ENCODE results near the gene KIRREL2.
"Not testable (repeated sequence)": the region's sequence is repeated elsewhere in the genome, so short reads cannot be mapped to it uniquely, and the experiment has no call there.

Gene KIRREL2

DNA sequence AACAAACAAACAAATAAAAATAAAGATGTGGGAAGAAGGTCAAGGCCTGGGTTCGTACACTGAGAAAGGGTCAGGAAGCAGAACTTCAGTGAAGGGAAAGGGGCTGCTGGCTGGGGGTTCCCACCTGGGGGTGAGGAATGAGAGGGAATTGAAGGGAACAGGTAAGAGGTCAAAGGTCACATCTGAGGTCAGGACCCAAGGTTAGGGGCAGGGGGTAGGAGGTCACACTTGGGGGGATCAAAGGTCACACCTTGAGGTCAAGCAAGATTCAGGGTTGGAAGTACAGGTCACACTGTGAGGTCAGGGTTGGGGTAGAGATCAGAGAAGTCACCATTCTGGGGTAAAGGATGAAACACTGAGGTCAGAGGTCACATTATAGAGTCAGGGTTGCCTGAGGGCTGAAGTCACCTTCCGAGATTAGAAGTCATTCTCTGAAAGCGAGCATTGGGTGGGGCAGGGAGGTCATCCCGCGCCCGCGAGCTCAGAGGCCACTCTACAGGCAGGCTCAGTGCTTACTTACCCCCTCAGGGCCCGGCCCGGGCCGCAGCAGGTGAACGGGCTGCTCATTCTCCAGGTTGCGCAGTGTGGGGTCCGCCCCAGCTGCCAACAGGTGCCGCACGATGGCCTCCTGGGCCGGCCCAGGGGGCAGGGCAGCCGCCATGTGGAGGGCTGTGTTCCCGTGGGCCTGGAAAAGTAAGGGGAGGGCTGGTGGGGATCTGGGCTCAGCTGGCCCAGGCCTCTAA is 32.8 kb downstream of the KIRREL2 start:
- Mint-ChIP-seq H3K4me1 (ENCODE audit: low read depth) (no peaks in the 10 kb centered on the region), H3K27ac (peak overlapping the region; percentile 8), H3K27me3 (ENCODE audit: low read depth) (no peaks in the 10 kb centered on the region), H3K36me3 (ENCODE audit: low read depth) (peaks cover 57% of the 10 kb centered on the region), H3K4me3 (no peak overlapping the region), H3K9me3 (no peaks in the 10 kb centered on the region)
- DNase-seq (ENCODE audit: low spot score), result no peak

DNA sequence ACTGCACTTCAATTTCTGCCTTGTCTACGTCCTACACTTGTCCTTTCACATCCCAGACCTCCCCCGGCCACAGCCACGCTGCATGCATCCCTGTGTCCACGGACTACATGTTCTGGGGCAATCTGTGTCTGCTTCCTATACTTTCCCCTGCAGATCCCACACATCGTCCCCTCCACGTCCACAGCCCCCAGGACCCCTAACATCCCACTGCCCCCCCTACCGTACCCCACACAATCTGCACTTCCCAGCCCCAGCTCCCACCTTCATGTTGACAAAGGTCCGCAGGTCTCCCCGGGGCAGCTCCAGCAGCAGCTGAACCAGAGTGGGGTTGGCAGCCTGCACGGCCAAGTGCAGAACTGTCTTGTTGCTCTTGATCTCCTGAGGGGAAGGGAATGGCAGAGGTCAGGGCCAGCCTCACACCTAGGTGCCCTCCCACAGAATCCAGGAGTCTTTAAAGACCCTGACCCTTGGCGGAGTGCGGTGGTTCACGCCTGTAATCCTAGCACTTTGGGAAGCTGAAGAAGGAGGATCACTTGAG is 33.5 kb downstream of the KIRREL2 start:
- H3K4me1 Mint-ChIP-seq (ENCODE audit: low read depth), result no peaks in the 10 kb centered on the region
- DNase-seq (ENCODE audit: low spot score), result no peak
- H3K36me3 Mint-ChIP-seq (ENCODE audit: low read depth), result peaks cover 59% of the 10 kb centered on the region
- no peaks in the 10 kb centered on the region for H3K27me3 Mint-ChIP-seq (ENCODE audit: low read depth)
- no peaks in the 10 kb centered on the region for H3K9me3 Mint-ChIP-seq
- H3K4me3 Mint-ChIP-seq, result no peak overlapping the region
- no peak overlapping the region for H3K27ac Mint-ChIP-seq

DNA sequence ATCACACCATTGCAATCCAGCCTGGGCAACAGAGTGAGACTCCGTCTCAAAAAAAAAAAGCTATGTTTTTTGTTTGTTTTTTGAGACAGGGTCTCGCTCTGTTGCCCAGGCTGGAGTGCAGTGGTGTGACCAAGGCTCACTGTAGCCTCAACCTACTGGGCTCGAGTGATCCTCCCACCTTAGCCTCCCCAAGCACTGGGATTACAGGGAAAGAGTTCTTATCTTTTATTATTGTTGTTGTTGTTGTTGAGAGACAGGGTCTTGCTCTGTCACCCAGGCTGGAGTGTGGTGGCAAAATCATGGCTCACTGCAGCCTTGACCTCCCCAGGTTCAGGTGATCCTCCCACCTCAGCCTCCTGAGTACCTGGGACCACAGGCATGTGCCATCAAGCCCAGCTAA is 35.1 kb downstream of the KIRREL2 start:
- not testable (repeated sequence) for DNase-seq (ENCODE audit: low spot score); H3K27me3 Mint-ChIP-seq (ENCODE audit: low read depth); H3K4me3 Mint-ChIP-seq; H3K4me1 Mint-ChIP-seq (ENCODE audit: low read depth); H3K27ac Mint-ChIP-seq; H3K9me3 Mint-ChIP-seq
- peaks cover 59% of the 10 kb centered on the region for H3K36me3 Mint-ChIP-seq (ENCODE audit: low read depth)

GRCh38 chr19:35894342-35894741 is 37.6 kb downstream of the KIRREL2 start:
- Mint-ChIP-seq H3K4me3 (no peak overlapping the region), H3K36me3 (ENCODE audit: low read depth) (peaks cover 58% of the 10 kb centered on the region), H3K4me1 (ENCODE audit: low read depth) (peaks cover 9% of the 10 kb centered on the region), H3K27me3 (ENCODE audit: low read depth) (no peaks in the 10 kb centered on the region), H3K9me3 (no peaks in the 10 kb centered on the region), H3K27ac (no peak overlapping the region)
- no peak for DNase-seq (ENCODE audit: low spot score)

- no peaks in the 10 kb centered on the region for H3K27me3 Mint-ChIP-seq (ENCODE audit: low read depth)
- H3K4me1 Mint-ChIP-seq (ENCODE audit: low read depth), result peaks cover 9% of the 10 kb centered on the region
- no peak for DNase-seq (ENCODE audit: low spot score)
- H3K4me3 Mint-ChIP-seq, result peak overlapping the region; percentile 2
- H3K36me3 Mint-ChIP-seq (ENCODE audit: low read depth), result peaks cover 45% of the 10 kb centered on the region
- no peaks in the 10 kb centered on the region for H3K9me3 Mint-ChIP-seq
- peak overlapping the region; percentile 3 for H3K27ac Mint-ChIP-seq
Measured at GRCh38 chr19:35895911-35896642, 39.4 kb downstream of the KIRREL2 start.

DNA sequence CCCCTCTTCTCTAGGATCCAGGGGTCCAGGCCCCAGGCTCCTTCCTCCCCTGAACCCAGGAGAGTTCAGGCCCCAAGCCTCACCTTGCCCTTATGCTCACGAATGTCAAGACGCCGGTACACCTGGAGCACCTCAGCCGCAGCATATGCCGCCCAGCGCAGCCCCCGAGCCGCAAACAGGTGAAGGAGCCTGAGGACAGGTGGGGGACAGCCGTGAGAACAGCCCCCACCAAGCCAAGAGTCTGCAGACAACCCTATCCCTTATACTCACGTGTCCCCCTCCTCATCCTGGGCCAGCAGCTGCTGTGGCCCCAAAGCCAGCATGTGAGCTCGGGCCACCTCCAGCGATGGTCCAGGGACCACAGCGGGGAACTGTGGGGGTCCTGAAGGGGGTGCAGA is 39.9 kb downstream of the KIRREL2 start:
- H3K27me3 Mint-ChIP-seq (ENCODE audit: low read depth), result no peaks in the 10 kb centered on the region
- H3K36me3 Mint-ChIP-seq (ENCODE audit: low read depth), result peaks cover 41% of the 10 kb centered on the region
- H3K9me3 Mint-ChIP-seq, result no peaks in the 10 kb centered on the region
- no peak overlapping the region for H3K27ac Mint-ChIP-seq
- no peak for DNase-seq (ENCODE audit: low spot score)
- no peak overlapping the region for H3K4me3 Mint-ChIP-seq
- peaks cover 10% of the 10 kb centered on the region for H3K4me1 Mint-ChIP-seq (ENCODE audit: low read depth)

- Mint-ChIP-seq H3K4me3 (peak overlapping the region; percentile 89), H3K27me3 (ENCODE audit: low read depth) (no peaks in the 10 kb centered on the region), H3K27ac (peak overlapping the region; percentile 74), H3K9me3 (no peaks in the 10 kb centered on the region), H3K4me1 (ENCODE audit: low read depth) (peaks cover 18% of the 10 kb centered on the region), H3K36me3 (ENCODE audit: low read depth) (peaks cover 36% of the 10 kb centered on the region)
- DNase-seq (ENCODE audit: low spot score), result no peak
Measured at GRCh38 chr19:35897706-35898451, 41.2 kb downstream of the KIRREL2 start.

- Mint-ChIP-seq H3K36me3 (ENCODE audit: low read depth) (peaks cover 35% of the 10 kb centered on the region), H3K4me1 (ENCODE audit: low read depth) (peaks cover 24% of the 10 kb centered on the region), H3K9me3 (no peaks in the 10 kb centered on the region), H3K27ac (peak overlapping the region; percentile 99), H3K4me3 (peak overlapping the region; percentile 89), H3K27me3 (ENCODE audit: low read depth) (no peaks in the 10 kb centered on the region)
- DNase-seq (ENCODE audit: low spot score), result no peak
Measured at GRCh38 chr19:35898499-35898809, 41.7 kb downstream of the KIRREL2 start.

GRCh38 chr19:35899547-35900214 is 43.0 kb downstream of the KIRREL2 start:
- H3K27ac Mint-ChIP-seq, result peak overlapping the region; percentile 99
- no peaks in the 10 kb centered on the region for H3K27me3 Mint-ChIP-seq (ENCODE audit: low read depth)
- peaks cover 37% of the 10 kb centered on the region for H3K36me3 Mint-ChIP-seq (ENCODE audit: low read depth)
- H3K4me1 Mint-ChIP-seq (ENCODE audit: low read depth), result peaks cover 34% of the 10 kb centered on the region
- peak overlapping the region; percentile 89 for H3K4me3 Mint-ChIP-seq
- peak; percentile 86 for DNase-seq (ENCODE audit: low spot score)
- no peaks in the 10 kb centered on the region for H3K9me3 Mint-ChIP-seq

GRCh38 chr19:35901055-35901644 is 44.4 kb downstream of the KIRREL2 start:
- no peaks in the 10 kb centered on the region for H3K27me3 Mint-ChIP-seq (ENCODE audit: low read depth)
- no peak for DNase-seq (ENCODE audit: low spot score)
- H3K36me3 Mint-ChIP-seq (ENCODE audit: low read depth), result peaks cover 28% of the 10 kb centered on the region
- peaks cover 40% of the 10 kb centered on the region for H3K4me1 Mint-ChIP-seq (ENCODE audit: low read depth)
- peak overlapping the region; percentile 89 for H3K4me3 Mint-ChIP-seq
- H3K9me3 Mint-ChIP-seq, result no peaks in the 10 kb centered on the region
- peak overlapping the region; percentile 96 for H3K27ac Mint-ChIP-seq

GRCh38 chr19:35901854-35902661 is 45.3 kb downstream of the KIRREL2 start, which contains the start of gene HCST:
TSS of gene HCST (plus strand) at chr19:35902529. CDS start at chr19:35902594, 65 bp downstream.
- H3K9me3 Mint-ChIP-seq, result no peaks in the 10 kb centered on the region
- peak within 1 kb of the TSS; percentile 89 for H3K4me3 Mint-ChIP-seq
- no peaks in the 10 kb centered on the region for H3K27me3 Mint-ChIP-seq (ENCODE audit: low read depth)
- H3K4me1 Mint-ChIP-seq (ENCODE audit: low read depth), result peaks cover 40% of the 10 kb centered on the region
- H3K36me3 Mint-ChIP-seq (ENCODE audit: low read depth), result peaks cover 24% of the 10 kb centered on the region
- DNase-seq (ENCODE audit: low spot score), result peak; percentile 47
- peak within 1 kb of the TSS; percentile 96 for H3K27ac Mint-ChIP-seq

DNA sequence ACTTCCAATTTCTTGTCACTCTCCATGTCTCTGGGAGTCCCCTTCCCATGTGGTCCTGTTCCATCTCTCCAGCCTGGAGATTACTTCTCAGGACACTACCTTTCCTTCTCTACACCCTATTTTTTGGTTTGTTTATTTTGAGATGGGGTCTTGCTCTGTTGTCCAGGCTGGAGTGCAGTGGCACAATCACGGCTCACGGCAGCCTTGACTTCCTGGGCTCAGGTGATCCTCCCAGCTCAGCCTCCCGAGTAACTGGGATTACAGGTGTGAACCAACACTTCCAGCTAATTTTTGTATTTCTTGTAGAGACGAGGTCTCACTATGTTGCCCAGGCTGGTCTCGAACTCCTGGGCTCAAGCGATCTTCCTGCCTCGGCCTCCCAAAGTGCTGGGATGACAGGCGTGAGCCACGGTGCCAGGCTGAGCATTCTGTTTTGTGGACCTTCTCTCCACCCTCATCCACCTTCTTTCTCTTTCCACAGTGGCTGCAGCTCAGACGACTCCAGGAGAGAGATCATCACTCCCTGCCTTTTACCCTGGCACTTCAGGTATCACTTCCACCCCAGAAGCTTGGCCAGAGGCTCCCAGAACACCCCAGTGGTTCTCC is 46.3 kb downstream of the KIRREL2 start:
- no peaks in the 10 kb centered on the region for H3K27me3 Mint-ChIP-seq (ENCODE audit: low read depth)
- H3K4me3 Mint-ChIP-seq, result peak overlapping the region; percentile 89
- H3K36me3 Mint-ChIP-seq (ENCODE audit: low read depth), result peaks cover 16% of the 10 kb centered on the region
- H3K4me1 Mint-ChIP-seq (ENCODE audit: low read depth), result peaks cover 35% of the 10 kb centered on the region
- H3K9me3 Mint-ChIP-seq, result no peaks in the 10 kb centered on the region
- no peak for DNase-seq (ENCODE audit: low spot score)
- peak overlapping the region; percentile 96 for H3K27ac Mint-ChIP-seq
